Astrocyte (in vitro differentiated cells and primary cell): Measurements from ENCODE around the gene ADAM22. TPM values are rescaled to one million over a fixed set of nuclear protein-coding genes. Genes with fewer than 3 reads are reported as not detected.

ENCODE experiments used
- DNase-seq: peaks from one replicate; pipeline ENCODE4 v3.0.0-alpha.2; 2010; ENCODE audit warnings: low read depth
- FAIRE-seq: peaks from 2 replicates; lab custom pipeline; 2011; peaks lifted over from hg19 to GRCh38; lab: Jason Lieb, UNC
- H2AFZ ChIP-seq: 2 replicates; pipeline ENCODE4 v1.6.0; 2012; ENCODE audit warnings: low read depth, low read length, inconsistent platforms
- H3K27ac ChIP-seq: 2 replicates; pipeline ENCODE4 v1.5.1; 2011; ENCODE audit warnings: low read depth, low read length, inconsistent platforms
- H3K27me3 ChIP-seq: 2 replicates; pipeline ENCODE4 v1.6.0; 2011; ENCODE audit warnings: low read length, inconsistent platforms; ENCODE audit not compliant: insufficient read depth
- H3K36me3 ChIP-seq: 2 replicates; pipeline ENCODE4 v1.5.1; 2011; ENCODE audit warnings: low read length, inconsistent platforms; ENCODE audit not compliant: insufficient read depth
- H3K4me1 ChIP-seq: 2 replicates; pipeline ENCODE4 v1.5.1; 2011; ENCODE audit warnings: low read length, inconsistent platforms; ENCODE audit not compliant: insufficient read depth
- H3K4me2 ChIP-seq: 2 replicates; pipeline ENCODE4 v1.6.0; 2012; ENCODE audit warnings: low read length, inconsistent platforms
- H3K4me3 ChIP-seq: 2 replicates; pipeline ENCODE4 v1.5.1; 2011; ENCODE audit warnings: low read depth, mild to moderate bottlenecking, low read length, inconsistent platforms; ENCODE audit not compliant: insufficient read depth
- H3K79me2 ChIP-seq: 2 replicates; pipeline ENCODE4 v1.6.0; 2012; ENCODE audit warnings: mild to moderate bottlenecking, low read length, inconsistent platforms; ENCODE audit not compliant: insufficient read depth
- H3K9ac ChIP-seq: 2 replicates; pipeline ENCODE4 v1.6.0; 2012; ENCODE audit warnings: mild to moderate bottlenecking, low read length, inconsistent platforms
- H3K9me3 ChIP-seq: 2 replicates; pipeline ENCODE4 v1.5.1; 2012; ENCODE audit warnings: low read depth, mild to moderate bottlenecking, low read length, inconsistent platforms; ENCODE audit not compliant: insufficient read depth
- H4K20me1 ChIP-seq: 2 replicates; pipeline ENCODE4 v1.6.0; 2012; ENCODE audit warnings: low read length, inconsistent platforms; ENCODE audit not compliant: insufficient read depth
- H3K27ac Mint-ChIP-seq: one replicate; pipeline ENCODE4 v1.8.0; 2021; ENCODE audit warnings: mild to moderate bottlenecking, mixed read lengths; ENCODE audit not compliant: unreplicated experiment
- H3K27me3 Mint-ChIP-seq: one replicate; pipeline ENCODE4 v1.8.0; 2021; ENCODE audit warnings: low read depth, mixed read lengths; ENCODE audit not compliant: unreplicated experiment
- H3K36me3 Mint-ChIP-seq: one replicate; pipeline ENCODE4 v1.8.0; 2021; ENCODE audit warnings: low read depth, mixed read lengths; ENCODE audit not compliant: unreplicated experiment
- H3K4me1 Mint-ChIP-seq: one replicate; pipeline ENCODE4 v1.8.0; 2021; ENCODE audit warnings: low read depth, mixed read lengths; ENCODE audit not compliant: unreplicated experiment
- H3K4me3 Mint-ChIP-seq: one replicate; pipeline ENCODE4 v1.8.0; 2021; ENCODE audit warnings: mild to moderate bottlenecking, moderate library complexity, mixed read lengths; ENCODE audit not compliant: unreplicated experiment
- H3K9me3 Mint-ChIP-seq: one replicate; pipeline ENCODE4 v1.8.0; 2021; ENCODE audit warnings: mild to moderate bottlenecking, mixed read lengths; ENCODE audit not compliant: unreplicated experiment
- CTCF ChIP-seq: IDR thresholded peaks from 2 replicates; pipeline ENCODE4 v1.5.1; 2011; ENCODE audit warnings: low read depth, mild to moderate bottlenecking, inconsistent platforms, low read length, moderate library complexity; ENCODE audit not compliant: insufficient read depth
- EZH2 ChIP-seq: IDR thresholded peaks from 2 replicates; pipeline ENCODE4 v1.6.1; 2012; ENCODE audit warnings: mild to moderate bottlenecking, low read length, inconsistent platforms; ENCODE audit not compliant: insufficient read depth
- total RNA-seq: library from RNA; stranded (reverse); gene quantifications from 2 replicates; pipeline ENCODE4 v1.2.1, GENCODE V29; 2021

The ADAM22 gene
- total RNA-seq, 1 donor from 2014 or later: 1.5 TPM

GRCh38 chr7:88083883-88084282 is 149.8 kb downstream of the ADAM22 start:
- no peak overlapping the region for H3K27ac Mint-ChIP-seq
- Histone ChIP-seq H4K20me1 (no peaks in the 10 kb centered on the region), H3K4me2 (no peak overlapping the region), H2AFZ (no peak overlapping the region), H3K27ac (no peak overlapping the region), H3K9me3 (no peaks in the 10 kb centered on the region), H3K27me3 (no peaks in the 10 kb centered on the region), H3K79me2 (no peaks in the 10 kb centered on the region), H3K4me1 (no peaks in the 10 kb centered on the region), H3K9ac (no peak overlapping the region), H3K4me3 (no peak overlapping the region), H3K36me3 (no peaks in the 10 kb centered on the region)
- TF ChIP-seq CTCF: no peak
- no peak for TF ChIP-seq EZH2
- DNase-seq (no peak), FAIRE-seq (no peak)
- no peaks in the 10 kb centered on the region for H3K36me3 Mint-ChIP-seq
- no peaks in the 10 kb centered on the region for H3K27me3 Mint-ChIP-seq
- no peak overlapping the region for H3K4me3 Mint-ChIP-seq
- H3K9me3 Mint-ChIP-seq: no peaks in the 10 kb centered on the region
- no peaks in the 10 kb centered on the region for H3K4me1 Mint-ChIP-seq

- Histone ChIP-seq H3K36me3 (no peaks in the 10 kb centered on the region), H4K20me1 (no peaks in the 10 kb centered on the region), H3K79me2 (no peaks in the 10 kb centered on the region), H3K4me3 (no peak overlapping the region), H3K27me3 (no peaks in the 10 kb centered on the region), H2AFZ (no peak overlapping the region), H3K9ac (no peak overlapping the region), H3K27ac (no peak overlapping the region), H3K4me1 (no peaks in the 10 kb centered on the region), H3K9me3 (no peaks in the 10 kb centered on the region), H3K4me2 (no peak overlapping the region)
- Mint-ChIP-seq H3K27me3 (no peaks in the 10 kb centered on the region), H3K9me3 (no peaks in the 10 kb centered on the region), H3K4me3 (no peak overlapping the region), H3K36me3 (no peaks in the 10 kb centered on the region), H3K4me1 (no peaks in the 10 kb centered on the region), H3K27ac (no peak overlapping the region)
- FAIRE-seq (no peak), DNase-seq (no peak)
- TF ChIP-seq CTCF: no peak
- no peak for TF ChIP-seq EZH2
Observed at GRCh38 chr7:88089561-88089960, 155.5 kb downstream of the ADAM22 start.

- no peaks in the 10 kb centered on the region for H4K20me1 ChIP-seq
- H3K9me3 Mint-ChIP-seq: no peaks in the 10 kb centered on the region
Observed at GRCh38 chr7:88090240-88090639, 156.2 kb downstream of the ADAM22 start.

More at GRCh38 chr7:88090240-88090639, 156.2 kb downstream of the ADAM22 start:
- H3K27ac ChIP-seq: no peak overlapping the region
- DNase-seq (no peak), FAIRE-seq (no peak)
- Mint-ChIP-seq H3K27ac (no peak overlapping the region), H3K4me3 (no peak overlapping the region), H3K4me1 (no peaks in the 10 kb centered on the region), H3K27me3 (no peaks in the 10 kb centered on the region), H3K36me3 (no peaks in the 10 kb centered on the region)
- H3K9me3 ChIP-seq: no peaks in the 10 kb centered on the region
- no peak overlapping the region for H3K4me2 ChIP-seq
- H3K36me3 ChIP-seq: no peaks in the 10 kb centered on the region
- no peak overlapping the region for H3K4me3 ChIP-seq
- no peak overlapping the region for H3K9ac ChIP-seq
- no peaks in the 10 kb centered on the region for H3K79me2 ChIP-seq
- no peaks in the 10 kb centered on the region for H3K27me3 ChIP-seq
- no peak overlapping the region for H2AFZ ChIP-seq
- no peak for TF ChIP-seq EZH2
- TF ChIP-seq CTCF: no peak
- H3K4me1 ChIP-seq: no peaks in the 10 kb centered on the region
